Measurements from ENCODE around the gene OTX2.

The OTX2 gene

GRCh38 chr14:56808110-56808382 lies 2.2 kb downstream of the OTX2 start:
- no peak for DNase-seq (ENCODE audit: insufficient read length, low spot score)
- no peak for FAIRE-seq
- TF ChIP-seq POLR2A (IDR thresholded peaks at IDR 0.05; ENCODE audit: low read depth, low read length): no peak

GRCh38 chr14:56807386-56808109 lies 2.7 kb downstream of the OTX2 start:
- DNase-seq (ENCODE audit: insufficient read length, low spot score) (no peak), FAIRE-seq (no peak)
- no peak for TF ChIP-seq POLR2A (IDR thresholded peaks at IDR 0.05; ENCODE audit: low read depth, low read length)

GRCh38 chr14:56806760-56807159 lies 3.5 kb downstream of the OTX2 start:
- FAIRE-seq (no peak), DNase-seq (ENCODE audit: insufficient read length, low spot score) (no peak)
- TF ChIP-seq POLR2A (IDR thresholded peaks at IDR 0.05; ENCODE audit: low read depth, low read length): no peak

- FAIRE-seq (no peak), DNase-seq (ENCODE audit: insufficient read length, low spot score) (no peak)
- TF ChIP-seq POLR2A (IDR thresholded peaks at IDR 0.05; ENCODE audit: low read depth, low read length): no peak
These were observed 4.1 kb downstream of the OTX2 start for GRCh38 chr14:56805992-56806727.

GRCh38 chr14:56805201-56805991 lies 4.9 kb downstream of the OTX2 start:
- DNase-seq (ENCODE audit: insufficient read length, low spot score) (no peak), FAIRE-seq (no peak)
- TF ChIP-seq POLR2A (IDR thresholded peaks at IDR 0.05; ENCODE audit: low read depth, low read length): no peak

GRCh38 chr14:56803816-56804535 lies 6.3 kb downstream of the OTX2 start:
- TF ChIP-seq POLR2A (IDR thresholded peaks at IDR 0.05; ENCODE audit: low read depth, low read length): no peak
- FAIRE-seq (no peak), DNase-seq (ENCODE audit: insufficient read length, low spot score) (no peak)

- no peak for TF ChIP-seq POLR2A (IDR thresholded peaks at IDR 0.05; ENCODE audit: low read depth, low read length)
- DNase-seq (ENCODE audit: insufficient read length, low spot score) (no peak), FAIRE-seq (no peak)
These were observed 8.4 kb downstream of the OTX2 start for GRCh38 chr14:56801920-56802319.

- TF ChIP-seq POLR2A (IDR thresholded peaks at IDR 0.05; ENCODE audit: low read depth, low read length): no peak
- FAIRE-seq: no peak
These were observed 11.0 kb downstream of the OTX2 start for GRCh38 chr14:56799343-56799645.

GRCh38 chr14:56798447-56799342 lies 11.6 kb downstream of the OTX2 start:
- no peak for TF ChIP-seq POLR2A (IDR thresholded peaks at IDR 0.05; ENCODE audit: low read depth, low read length)
- FAIRE-seq: no peak
- DNase-seq (ENCODE audit: insufficient read length, low spot score): no peak

More at GRCh38 chr14:56799343-56799645, 11.0 kb downstream of the OTX2 start:
- DNase-seq (ENCODE audit: insufficient read length, low spot score): no peak

GRCh38 chr14:56797569-56798446 lies 12.5 kb downstream of the OTX2 start:
- no peak for FAIRE-seq
- TF ChIP-seq POLR2A (IDR thresholded peaks at IDR 0.05; ENCODE audit: low read depth, low read length): no peak
- no peak for DNase-seq (ENCODE audit: insufficient read length, low spot score)

GRCh38 chr14:56797003-56797568 lies 13.2 kb downstream of the OTX2 start:
- FAIRE-seq (no peak), DNase-seq (ENCODE audit: insufficient read length, low spot score) (no peak)
- TF ChIP-seq POLR2A (IDR thresholded peaks at IDR 0.05; ENCODE audit: low read depth, low read length): no peak

GRCh38 chr14:56796259-56796658 lies 14.0 kb downstream of the OTX2 start:
- TF ChIP-seq POLR2A (IDR thresholded peaks at IDR 0.05; ENCODE audit: low read depth, low read length): no peak
- FAIRE-seq (no peak), DNase-seq (ENCODE audit: insufficient read length, low spot score) (no peak)

All from H54 (cell line).